22Rv1 (cell line): Measurements from ENCODE around the gene ARMC2.

Experiments used
- ZFX ChIP-seq: fragments of 450-650 bp; IDR thresholded peaks from 2 replicates; pipeline ENCODE4 v1.6.1; 2017; ENCODE audit warnings: antibody characterized with exemption, borderline replicate concordance
- TF ChIP-seq, protein P1 (sequence below): fragments of 450-650 bp; IDR thresholded peaks from 2 replicates; pipeline ENCODE4 v1.5.1; 2017; ENCODE audit warnings: mild to moderate bottlenecking

GRCh38 chr6:108888745-108889144, 40.5 kb downstream of the ARMC2 start:
- TF ChIP-seq, protein P1, sequence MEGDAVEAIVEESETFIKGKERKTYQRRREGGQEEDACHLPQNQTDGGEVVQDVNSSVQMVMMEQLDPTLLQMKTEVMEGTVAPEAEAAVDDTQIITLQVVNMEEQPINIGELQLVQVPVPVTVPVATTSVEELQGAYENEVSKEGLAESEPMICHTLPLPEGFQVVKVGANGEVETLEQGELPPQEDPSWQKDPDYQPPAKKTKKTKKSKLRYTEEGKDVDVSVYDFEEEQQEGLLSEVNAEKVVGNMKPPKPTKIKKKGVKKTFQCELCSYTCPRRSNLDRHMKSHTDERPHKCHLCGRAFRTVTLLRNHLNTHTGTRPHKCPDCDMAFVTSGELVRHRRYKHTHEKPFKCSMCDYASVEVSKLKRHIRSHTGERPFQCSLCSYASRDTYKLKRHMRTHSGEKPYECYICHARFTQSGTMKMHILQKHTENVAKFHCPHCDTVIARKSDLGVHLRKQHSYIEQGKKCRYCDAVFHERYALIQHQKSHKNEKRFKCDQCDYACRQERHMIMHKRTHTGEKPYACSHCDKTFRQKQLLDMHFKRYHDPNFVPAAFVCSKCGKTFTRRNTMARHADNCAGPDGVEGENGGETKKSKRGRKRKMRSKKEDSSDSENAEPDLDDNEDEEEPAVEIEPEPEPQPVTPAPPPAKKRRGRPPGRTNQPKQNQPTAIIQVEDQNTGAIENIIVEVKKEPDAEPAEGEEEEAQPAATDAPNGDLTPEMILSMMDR: no peak
- no peak for TF ChIP-seq ZFX
